GM12878 (cell line): ENCODE results near the gene NUB1. TPM values are rescaled to one million over a fixed set of nuclear protein-coding genes. Genes with fewer than 3 reads are reported as not detected.
A peak's percentile ranks its signal among the peaks of the same experiment; 100 is the strongest.

ENCODE experiments used
- BMI1 ChIP-seq: fragments of 450-650 bp; IDR thresholded peaks from 2 replicates; pipeline ENCODE4 v1.6.1; 2016; ENCODE audit warnings: mild to moderate bottlenecking, moderate library complexity, borderline replicate concordance
- CBX3 ChIP-seq: fragments of 200-600 bp; sonication (generic); IDR thresholded peaks from 2 replicates; pipeline ENCODE4 v1.6.1; 2016; ENCODE audit warnings: low read depth, borderline replicate concordance
- E2F4 ChIP-seq: IDR thresholded peaks from 2 replicates; pipeline ENCODE4 v1.6.1; 2012; ENCODE audit warnings: low read depth, low read length, improper control_type of control experiment
- GATAD2B ChIP-seq: fragments of 450-650 bp; conservative IDR thresholded peaks from 2 replicates; pipeline ENCODE4 v1.6.1; 2017; ENCODE audit warnings: low read depth, mild to moderate bottlenecking, moderate library complexity
- HCFC1 ChIP-seq: fragments of 150-350 bp; IDR thresholded peaks from 2 replicates; pipeline ENCODE4 v1.6.1; 2014; ENCODE audit warnings: low read length
- HDAC2 ChIP-seq: fragments of 200-600 bp; sonication (generic); IDR thresholded peaks from 2 replicates; pipeline ENCODE4 v1.6.1; 2017
- HSF1 ChIP-seq: fragments of 150-350 bp; IDR thresholded peaks from 2 replicates; pipeline ENCODE4 v1.6.1; 2014; ENCODE audit warnings: mild to moderate bottlenecking, low read depth, low read length
- KAT2A ChIP-seq: conservative IDR thresholded peaks from 2 replicates; pipeline ENCODE4 v1.6.1; 2011; ENCODE audit warnings: low read depth, low read length; ENCODE audit not compliant: control insufficient read depth
- MLLT1 ChIP-seq: fragments of 450-650 bp; IDR thresholded peaks from 2 replicates; pipeline ENCODE4 v1.6.1; 2016; ENCODE audit warnings: mild to moderate bottlenecking
- NRF1 ChIP-seq: conservative IDR thresholded peaks from 2 replicates; pipeline ENCODE4 v1.6.1; 2011; ENCODE audit warnings: mild to moderate bottlenecking, low read depth, low read length, improper control_type of control experiment
- PBX3 ChIP-seq: IDR thresholded peaks from 2 replicates; pipeline ENCODE4 v1.6.1; 2011; ENCODE audit warnings: mild to moderate bottlenecking, low read depth, low read length, moderate library complexity; ENCODE audit not compliant: insufficient replicate concordance
- POLR2A ChIP-seq: IDR thresholded peaks from 2 replicates; pipeline ENCODE4 v1.6.1; 2011; ENCODE audit warnings: low read depth, mild to moderate bottlenecking, low read length
- RAD21 ChIP-seq: IDR thresholded peaks from 2 replicates; pipeline ENCODE4 v1.6.1; 2011; ENCODE audit warnings: mild to moderate bottlenecking, low read depth, low read length, moderate library complexity; ENCODE audit not compliant: insufficient read depth
- RAD51 ChIP-seq: fragments of 450-650 bp; IDR thresholded peaks from 2 replicates; pipeline ENCODE4 v1.6.1; 2016; ENCODE audit warnings: moderate library complexity, mild to moderate bottlenecking, inconsistent platforms
- RBBP5 ChIP-seq: fragments of 200-600 bp; sonication (generic); conservative IDR thresholded peaks from 2 replicates; pipeline ENCODE4 v1.6.1; 2016
- RELA ChIP-seq: fragments of 450-650 bp; IDR thresholded peaks from 2 replicates; pipeline ENCODE4 v1.8.0; 2014; ENCODE audit warnings: borderline replicate concordance; ENCODE audit not compliant: partially characterized antibody
- SIX5 ChIP-seq: IDR thresholded peaks from 2 replicates; pipeline ENCODE4 v1.6.1; 2011; ENCODE audit warnings: mild to moderate bottlenecking, low read depth, low read length, moderate library complexity; ENCODE audit not compliant: severe bottlenecking
- SP1 ChIP-seq: IDR thresholded peaks from one replicate; pipeline ENCODE4 v1.6.1; 2011; ENCODE audit warnings: low read depth, low read length
- SPI1 ChIP-seq: IDR thresholded peaks from 2 replicates; pipeline ENCODE4 v1.6.1; 2011; ENCODE audit warnings: low read depth, mild to moderate bottlenecking, low read length, moderate library complexity, borderline replicate concordance; ENCODE audit not compliant: insufficient read depth
- TCF12 ChIP-seq: IDR thresholded peaks from 2 replicates; pipeline ENCODE4 v1.6.1; 2011; ENCODE audit warnings: low read depth, mild to moderate bottlenecking, low read length
- USF2 ChIP-seq: IDR thresholded peaks from 2 replicates; pipeline ENCODE4 v1.6.1; 2011; ENCODE audit warnings: low read depth, low read length, improper control_type of control experiment, borderline replicate concordance
- YY1 ChIP-seq: IDR thresholded peaks from 2 replicates; pipeline ENCODE4 v1.6.1; 2011; ENCODE audit warnings: low read depth, mild to moderate bottlenecking, low read length
- ZBTB11 ChIP-seq: fragments of 450-650 bp; formaldehyde crosslinking; IDR thresholded peaks from 2 replicates; pipeline ENCODE4 v1.5.0; 2022; ENCODE audit warnings: mild to moderate bottlenecking, missing genetic modification characterization
- polyA plus RNA-seq, 11 experiments: library from polyadenylated mRNA; depleted of rRNA in 4 of 11; unstranded in 6 of 11; stranded (reverse) in 5 of 11; fragments of >200 nt; fragmentation: Nextera tagmentation in 4 of 11; fragmentation: Illumina TruSeq in 1 of 11; extraction: Ambion mirVana in 4 of 11; extraction: Trizol in 1 of 11; gene quantifications; 1 replicate in 1 of 11; 2 replicates in 10 of 11; pipeline versions ENCODE4 v1.2.1 to v1.2.3, GENCODE V29; 2011 to 2016; ENCODE audit warnings: inconsistent platforms in 2 of 11, missing spikeins in 2 of 11, low read depth in 1 of 11
- total RNA-seq, 4 experiments: library from RNA; depleted of rRNA in 3 of 4; stranded (reverse); fragments of >200 nt in 3 of 4; fragmentation: Illumina TruSeq in 1 of 4; extraction: Trizol in 1 of 4; gene quantifications; 2 replicates each; pipeline versions ENCODE4 v1.2.1 to v1.2.3, GENCODE V29; 2013 to 2021

Gene NUB1
- total and polyA plus RNA-seq, 10 of the 15 experiments (the other 5 are each of a cell fraction or from before 2014, with no cell fraction given), result 24.1 to 102 (median 49.0) TPM

GRCh38 chr7:151342102-151342646 is 562 bp downstream of the NUB1 start (continued):
- TF ChIP-seq RAD51 (peak; percentile 38; the same call in 1 of the 2 replicates), HDAC2 (no peak), BMI1 (no peak), SP1 (peak; percentile 26), RBBP5 (no peak), MLLT1 (peak; percentile 79), TCF12 (no peak), RELA (no peak), PBX3 (no peak), ZBTB11 (CRISPR knock-in tag) (no peak), YY1 (no peak), KAT2A (no peak), NRF1 (no peak), USF2 (no peak), GATAD2B (no peak), HSF1 (no peak), SPI1 (peak; percentile 59; the same call in 1 of the 2 replicates), RAD21 (no peak), POLR2A (no peak), SIX5 (no peak), E2F4 (no peak), CBX3 (no peak), HCFC1 (no peak)
